Mucosa of stomach (tissue), 1 donor: ENCODE measurements around the gene INTS1.

Source experiments
- H3K27me3 ChIP-seq: one replicate; pipeline ENCODE4 v1.7.0; 2013; ENCODE audit warnings: mild to moderate bottlenecking, low read length; ENCODE audit not compliant: control insufficient read depth, insufficient read depth
- H3K36me3 ChIP-seq: one replicate; pipeline ENCODE4 v1.7.0; 2013; ENCODE audit warnings: low read length; ENCODE audit not compliant: control insufficient read depth, insufficient read depth
- H3K4me1 ChIP-seq: one replicate; pipeline ENCODE4 v1.7.0; 2013; ENCODE audit warnings: mild to moderate bottlenecking, low read length; ENCODE audit not compliant: control insufficient read depth, insufficient read depth
- H3K4me3 ChIP-seq: one replicate; pipeline ENCODE4 v1.7.0; 2013; ENCODE audit warnings: low read length
- H3K9ac ChIP-seq: one replicate; pipeline ENCODE4 v1.7.0; 2013; ENCODE audit warnings: mild to moderate bottlenecking, low read length, moderate library complexity
- H3K9me3 ChIP-seq: one replicate; pipeline ENCODE4 v1.7.0; 2013; ENCODE audit warnings: mild to moderate bottlenecking, low read length, moderate library complexity; ENCODE audit not compliant: control insufficient read depth
- donor health status: Pancreatic carcinoma.

INTS1 gene

DNA sequence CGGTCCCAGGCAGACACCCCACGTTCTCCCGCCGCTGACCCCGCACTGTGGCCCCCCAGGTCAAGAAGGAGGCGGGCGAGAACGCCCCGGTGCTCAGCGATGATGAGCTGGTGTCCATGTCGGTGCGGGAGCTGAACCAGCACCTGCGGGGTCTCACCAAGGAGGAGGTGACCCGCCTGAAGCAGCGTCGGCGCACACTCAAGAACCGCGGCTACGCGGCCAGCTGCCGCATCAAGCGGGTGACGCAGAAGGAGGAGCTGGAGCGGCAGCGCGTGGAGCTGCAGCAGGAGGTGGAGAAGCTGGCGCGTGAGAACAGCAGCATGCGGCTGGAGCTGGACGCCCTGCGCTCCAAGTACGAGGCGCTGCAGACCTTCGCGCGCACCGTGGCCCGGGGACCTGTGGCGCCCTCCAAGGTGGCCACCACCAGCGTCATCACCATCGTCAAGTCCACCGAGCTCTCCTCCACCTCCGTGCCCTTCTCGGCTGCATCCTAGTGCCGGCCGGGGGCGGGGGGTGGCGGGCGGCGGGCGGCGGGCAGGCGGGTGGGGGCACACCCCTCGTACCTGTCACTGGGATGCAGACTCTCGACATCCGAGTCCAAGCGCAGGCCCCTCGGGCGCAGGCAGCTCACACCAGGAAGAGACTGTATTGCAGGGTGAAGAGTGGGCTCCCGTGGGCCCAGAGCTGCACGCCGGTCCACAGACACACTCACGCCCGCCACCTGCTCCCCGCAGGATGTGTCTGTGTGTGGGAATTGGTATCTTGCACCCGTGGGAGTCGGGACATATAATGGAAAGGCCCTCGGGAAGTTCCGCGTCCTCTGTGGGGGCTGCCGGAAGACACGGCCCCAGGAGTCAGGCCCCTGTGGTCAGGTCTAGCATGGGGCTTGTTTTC lies 35.9 kb upstream of the INTS1 start:
- no peak overlapping the region for H3K9ac ChIP-seq
- no peak overlapping the region for H3K4me3 ChIP-seq
- no peaks in the 10 kb centered on the region for H3K9me3 ChIP-seq
- H3K4me1 ChIP-seq, result peaks cover 24% of the 10 kb centered on the region
- no peaks in the 10 kb centered on the region for H3K27me3 ChIP-seq
- H3K36me3 ChIP-seq, result peaks cover 13% of the 10 kb centered on the region

DNA sequence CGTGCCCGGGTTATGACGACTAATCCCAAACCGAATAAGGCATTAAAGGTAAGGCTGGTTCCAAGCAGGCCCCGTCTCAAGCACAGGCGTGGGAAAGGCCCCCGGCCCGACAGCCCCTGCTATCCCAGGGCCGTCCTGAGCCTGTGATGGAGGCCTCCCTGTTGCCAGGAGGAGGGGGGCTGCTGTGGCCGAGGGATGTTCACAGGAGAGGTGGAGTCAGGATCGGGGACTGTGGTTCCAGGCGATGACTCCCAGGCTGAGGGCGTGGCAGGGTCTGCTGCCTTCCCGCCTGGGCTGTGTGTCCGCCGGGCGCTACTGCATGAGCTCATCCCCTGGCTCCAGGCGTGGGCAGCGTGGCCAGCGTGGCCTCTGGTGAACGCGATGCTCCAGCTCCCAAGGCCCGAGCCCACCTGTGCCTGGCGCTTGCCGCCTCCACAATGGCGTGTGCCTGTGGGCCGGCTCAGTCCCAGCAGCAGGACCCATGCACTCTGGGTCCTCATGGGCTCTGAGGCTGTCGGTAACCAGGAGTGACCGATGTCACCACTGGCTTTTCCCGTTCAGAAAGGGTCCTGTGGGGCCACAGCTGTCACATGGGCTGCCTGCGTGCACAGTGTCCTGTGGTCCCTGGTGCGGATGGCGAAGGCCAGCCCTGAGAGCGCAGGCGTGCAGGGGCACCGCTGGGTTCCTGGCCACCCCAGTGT lies 35.1 kb upstream of the INTS1 start:
- H3K9ac ChIP-seq, result no peak overlapping the region
- H3K4me3 ChIP-seq, result no peak overlapping the region
- peaks cover 13% of the 10 kb centered on the region for H3K36me3 ChIP-seq

DNA sequence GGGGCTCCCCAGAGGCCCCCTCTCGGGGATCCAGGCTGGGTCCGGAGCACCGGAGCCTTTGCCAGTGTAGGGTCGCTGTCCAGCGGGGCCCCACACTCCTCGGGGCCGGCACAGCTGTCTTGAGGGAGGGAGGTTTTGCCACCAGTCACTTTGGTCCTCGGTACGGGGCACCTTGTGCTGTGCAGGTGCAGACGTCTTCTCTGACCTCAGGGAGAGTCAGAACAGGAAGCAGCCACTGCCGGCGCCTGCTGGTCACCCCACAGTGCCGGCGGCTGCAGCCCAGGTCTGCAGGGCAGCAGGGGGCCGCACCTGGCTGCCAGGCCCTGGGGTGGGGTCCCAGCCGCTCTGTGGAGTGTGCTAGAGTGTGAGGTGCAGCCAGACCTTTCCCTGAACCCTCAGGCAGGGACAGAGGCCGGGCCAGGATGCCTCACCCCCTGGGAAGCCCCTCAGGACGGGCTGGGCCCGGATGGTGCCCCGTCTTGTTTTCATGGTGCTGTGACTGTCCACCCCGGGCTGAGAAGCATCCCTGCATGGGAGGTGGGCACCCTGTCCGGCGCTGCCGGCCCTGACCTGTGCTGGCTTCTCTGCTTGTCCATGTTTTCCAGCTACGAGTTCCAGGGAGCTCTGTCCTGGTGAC lies 34.5 kb upstream of the INTS1 start:
- no peaks in the 10 kb centered on the region for H3K9me3 ChIP-seq
- no peaks in the 10 kb centered on the region for H3K27me3 ChIP-seq
- H3K4me3 ChIP-seq, result no peak overlapping the region
- H3K9ac ChIP-seq, result no peak overlapping the region
- peaks cover 13% of the 10 kb centered on the region for H3K36me3 ChIP-seq
- peaks cover 39% of the 10 kb centered on the region for H3K4me1 ChIP-seq

More for the DNA sequence above, 35.1 kb upstream of the INTS1 start:
- H3K4me1 ChIP-seq, result peaks cover 32% of the 10 kb centered on the region
- H3K9me3 ChIP-seq, result no peaks in the 10 kb centered on the region
- no peaks in the 10 kb centered on the region for H3K27me3 ChIP-seq

DNA sequence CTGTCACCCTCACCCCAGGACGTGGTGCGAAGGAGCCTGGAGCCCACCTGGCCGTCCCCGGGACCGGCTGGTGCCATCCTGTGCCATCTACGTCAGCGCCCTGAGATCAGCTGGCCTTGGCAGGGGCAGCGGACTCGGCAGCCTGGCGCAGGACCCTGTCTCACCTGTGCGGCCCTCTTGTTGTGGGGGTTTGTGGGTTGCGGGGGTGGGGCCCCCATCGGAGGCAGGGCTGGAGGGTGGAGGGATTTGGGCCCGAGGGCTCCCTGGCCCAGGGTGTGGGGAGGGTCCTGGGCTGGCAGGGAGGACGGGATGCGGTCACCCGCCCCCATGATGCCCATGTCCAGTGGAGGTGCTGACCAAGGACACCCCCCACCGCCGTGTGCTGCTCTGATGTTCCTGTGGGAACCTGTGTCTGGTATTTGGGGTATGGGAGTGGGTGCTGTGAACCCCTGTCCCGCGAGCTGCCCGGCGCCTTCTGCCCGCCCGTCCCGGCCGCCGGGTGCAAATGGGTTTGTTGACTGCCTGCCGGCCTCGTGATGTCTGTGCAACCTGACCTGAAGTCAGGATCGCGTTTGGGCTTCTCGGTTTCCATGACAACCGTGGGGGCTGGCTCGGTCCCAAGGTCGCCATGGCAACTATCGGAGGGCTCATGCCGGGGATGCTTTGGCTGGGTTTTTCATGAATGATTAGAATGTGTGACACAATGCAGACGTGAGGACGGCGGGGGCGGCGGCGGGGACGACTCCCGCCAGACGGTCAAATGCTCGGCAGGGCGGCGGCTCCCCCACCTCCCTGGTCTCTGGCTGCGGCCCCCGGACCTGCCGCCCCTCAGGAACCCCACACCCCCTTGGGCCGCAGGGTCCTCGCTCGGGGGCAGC lies 33.6 kb upstream of the INTS1 start:
- H3K9me3 ChIP-seq, result no peaks in the 10 kb centered on the region
- peaks cover 13% of the 10 kb centered on the region for H3K36me3 ChIP-seq
- H3K4me3 ChIP-seq, result peak overlapping the region; percentile 50
- peak overlapping the region; percentile 78 for H3K9ac ChIP-seq
- peaks cover 47% of the 10 kb centered on the region for H3K4me1 ChIP-seq
- no peaks in the 10 kb centered on the region for H3K27me3 ChIP-seq

DNA sequence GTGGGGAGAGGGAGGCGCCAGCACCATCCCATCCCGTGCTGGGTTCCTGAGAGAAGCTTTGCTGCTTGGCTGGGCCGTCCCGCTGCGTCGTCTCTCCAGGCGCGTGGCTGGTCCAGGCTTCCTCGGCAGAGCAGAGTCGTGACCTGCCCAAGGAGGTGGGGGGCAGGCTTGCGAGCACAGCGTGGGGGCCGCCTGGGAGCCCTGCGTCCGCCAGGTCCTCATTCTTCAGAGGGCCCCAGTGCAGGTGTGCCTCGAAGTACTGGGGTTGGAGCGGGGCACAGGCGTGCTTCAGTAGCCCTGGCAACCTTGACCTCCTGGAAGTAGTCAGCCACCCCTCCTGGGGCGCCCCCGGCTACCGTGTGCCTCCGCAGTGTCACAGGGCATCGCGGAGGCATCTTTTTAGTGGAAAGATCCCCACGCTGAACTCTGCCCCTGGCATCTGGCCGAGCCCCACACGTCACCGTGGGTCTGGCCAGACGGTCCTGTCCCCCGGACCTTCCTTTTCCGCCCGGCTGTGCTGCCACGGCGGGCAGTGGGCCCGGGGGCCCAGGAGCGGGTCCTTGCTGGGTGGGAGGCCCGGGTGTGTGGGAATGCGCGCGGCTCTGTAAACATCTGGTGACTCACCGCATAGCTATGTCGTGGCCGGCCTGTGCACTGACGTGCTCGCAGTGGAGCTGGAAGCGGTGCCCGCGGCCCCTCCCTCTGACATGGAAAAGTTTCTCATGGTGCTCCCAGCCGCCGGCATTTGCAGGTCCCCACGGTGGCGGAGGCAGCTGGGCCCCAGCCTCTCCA lies 32.8 kb upstream of the INTS1 start:
- peaks cover 54% of the 10 kb centered on the region for H3K4me1 ChIP-seq
- peak overlapping the region; percentile 78 for H3K9ac ChIP-seq
- peaks cover 13% of the 10 kb centered on the region for H3K36me3 ChIP-seq
- H3K9me3 ChIP-seq, result no peaks in the 10 kb centered on the region
- peak overlapping the region; percentile 50 for H3K4me3 ChIP-seq
- no peaks in the 10 kb centered on the region for H3K27me3 ChIP-seq

DNA sequence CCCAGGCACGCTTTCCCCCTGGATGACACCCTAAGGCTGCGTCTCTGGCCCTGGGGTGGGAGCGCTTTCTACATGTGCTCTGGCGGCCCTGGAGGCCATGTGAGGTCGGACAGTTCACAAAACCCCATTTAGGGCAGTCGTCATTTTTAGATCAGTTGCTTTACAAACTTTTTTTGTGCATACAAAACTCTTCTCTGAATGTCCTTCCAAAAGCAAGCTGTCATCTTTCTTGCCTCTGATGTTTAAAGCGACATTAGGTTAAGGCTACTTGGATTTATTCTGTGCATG lies 32.2 kb upstream of the INTS1 start:
- Histone ChIP-seq H3K9me3 (no peaks in the 10 kb centered on the region), H3K4me3 (no peak overlapping the region), H3K4me1 (peaks cover 59% of the 10 kb centered on the region), H3K9ac (peak overlapping the region; percentile 78), H3K27me3 (no peaks in the 10 kb centered on the region), H3K36me3 (peaks cover 13% of the 10 kb centered on the region)

DNA sequence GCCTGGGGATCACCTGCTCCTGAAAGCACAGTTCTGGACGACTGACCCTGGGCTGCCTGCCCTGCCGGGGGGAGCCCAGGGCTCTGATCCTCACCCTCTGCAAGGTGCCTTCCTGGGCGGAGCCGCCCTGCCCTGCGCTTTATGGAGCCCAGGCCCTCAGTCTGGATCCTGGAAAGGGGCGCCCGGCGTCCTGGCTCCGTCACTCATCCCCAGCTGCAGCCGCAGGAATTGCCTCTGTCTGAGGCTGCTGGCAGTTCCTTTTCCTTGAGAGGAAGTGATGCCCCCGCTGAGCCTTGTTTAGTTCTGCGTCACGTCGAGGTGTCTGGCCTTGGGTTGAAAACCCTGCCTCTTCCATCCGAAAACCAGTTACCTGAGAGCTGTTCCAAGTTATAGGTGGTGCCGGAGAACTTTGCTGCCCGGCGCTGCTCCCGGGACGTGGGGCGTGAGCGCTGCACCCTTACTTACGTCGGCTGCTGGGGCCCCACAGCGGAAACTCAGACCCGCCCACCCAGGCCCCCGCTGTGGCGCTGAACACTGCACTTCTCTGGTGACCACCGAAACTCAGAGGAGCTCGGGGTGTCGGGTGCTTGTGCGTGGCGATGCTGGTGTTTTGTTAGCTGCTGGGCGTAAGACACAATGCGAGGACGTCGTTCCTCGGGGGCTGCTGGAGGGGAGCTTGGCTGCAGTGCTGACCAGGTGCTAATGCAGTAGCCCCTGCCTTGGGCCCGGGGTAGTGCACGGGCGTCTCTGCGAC lies 31.7 kb upstream of the INTS1 start:
- Histone ChIP-seq H3K4me3 (no peak overlapping the region), H3K27me3 (no peaks in the 10 kb centered on the region), H3K4me1 (peaks cover 59% of the 10 kb centered on the region), H3K9ac (no peak overlapping the region), H3K36me3 (peaks cover 9% of the 10 kb centered on the region), H3K9me3 (no peaks in the 10 kb centered on the region)

DNA sequence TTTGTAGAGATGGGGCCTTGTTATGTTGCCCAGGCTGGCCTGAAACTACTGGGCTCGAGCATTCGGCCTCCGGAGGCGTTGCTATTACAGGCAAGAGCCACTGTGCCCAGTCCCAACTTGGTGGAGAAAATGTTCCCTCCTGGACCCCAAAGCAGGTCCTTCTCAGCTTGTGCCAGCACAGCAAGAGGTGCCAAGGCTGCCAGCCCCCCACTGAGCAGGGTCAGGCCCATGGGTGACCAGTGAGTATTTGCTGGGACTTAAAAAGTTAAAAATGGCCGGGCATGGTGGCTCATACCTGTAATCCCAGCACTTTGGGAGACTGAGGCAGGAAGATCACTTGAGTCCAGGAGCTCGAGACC lies 30.9 kb upstream of the INTS1 start:
- peaks cover 3% of the 10 kb centered on the region for H3K36me3 ChIP-seq
- H3K4me3 ChIP-seq, result no peak overlapping the region
- H3K9me3 ChIP-seq, result no peaks in the 10 kb centered on the region
- peaks cover 59% of the 10 kb centered on the region for H3K4me1 ChIP-seq
- H3K9ac ChIP-seq, result no peak overlapping the region
- H3K27me3 ChIP-seq, result no peaks in the 10 kb centered on the region

DNA sequence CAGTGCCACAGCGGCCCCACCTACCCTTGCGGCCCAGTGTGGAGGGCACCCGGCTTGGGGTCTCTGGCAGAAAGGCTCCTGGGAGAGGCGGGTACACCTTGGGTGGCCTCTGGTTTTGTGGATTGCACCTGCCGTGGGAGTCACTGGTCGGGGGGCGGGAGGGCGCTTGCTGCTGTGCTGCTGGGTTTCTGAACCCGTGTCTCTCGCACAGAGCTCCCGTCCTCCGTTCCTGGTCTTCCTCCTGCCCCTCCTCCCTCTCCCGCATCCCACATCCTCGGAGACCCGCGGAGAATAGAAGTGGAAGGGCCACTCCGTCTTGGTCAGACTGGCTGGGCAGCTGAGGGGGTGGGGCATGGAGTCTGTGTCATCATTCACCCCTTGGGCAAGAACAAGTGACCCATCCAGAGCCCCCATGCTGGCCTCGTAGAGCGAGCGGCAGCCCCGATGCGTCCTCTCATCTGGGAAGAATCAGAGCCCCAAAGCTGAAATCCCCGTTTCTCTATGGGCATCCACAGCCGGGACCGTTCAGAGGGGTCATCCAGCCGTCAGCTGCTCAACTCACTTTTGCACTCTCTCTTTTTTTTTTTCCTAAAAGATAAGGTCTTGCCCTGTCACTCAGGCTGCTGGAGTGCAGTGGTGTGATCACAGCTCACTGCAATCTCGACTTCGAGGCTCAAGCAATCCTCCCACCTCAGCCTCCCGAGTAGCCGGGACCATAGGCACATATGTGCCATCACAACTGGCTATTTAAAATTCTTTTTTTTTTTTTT lies 30.3 kb upstream of the INTS1 start:
- Histone ChIP-seq H3K4me3 (no peak overlapping the region), H3K9me3 (no peaks in the 10 kb centered on the region), H3K36me3 (peaks cover 3% of the 10 kb centered on the region), H3K27me3 (no peaks in the 10 kb centered on the region), H3K9ac (peak overlapping the region; percentile 72), H3K4me1 (peaks cover 59% of the 10 kb centered on the region)

DNA sequence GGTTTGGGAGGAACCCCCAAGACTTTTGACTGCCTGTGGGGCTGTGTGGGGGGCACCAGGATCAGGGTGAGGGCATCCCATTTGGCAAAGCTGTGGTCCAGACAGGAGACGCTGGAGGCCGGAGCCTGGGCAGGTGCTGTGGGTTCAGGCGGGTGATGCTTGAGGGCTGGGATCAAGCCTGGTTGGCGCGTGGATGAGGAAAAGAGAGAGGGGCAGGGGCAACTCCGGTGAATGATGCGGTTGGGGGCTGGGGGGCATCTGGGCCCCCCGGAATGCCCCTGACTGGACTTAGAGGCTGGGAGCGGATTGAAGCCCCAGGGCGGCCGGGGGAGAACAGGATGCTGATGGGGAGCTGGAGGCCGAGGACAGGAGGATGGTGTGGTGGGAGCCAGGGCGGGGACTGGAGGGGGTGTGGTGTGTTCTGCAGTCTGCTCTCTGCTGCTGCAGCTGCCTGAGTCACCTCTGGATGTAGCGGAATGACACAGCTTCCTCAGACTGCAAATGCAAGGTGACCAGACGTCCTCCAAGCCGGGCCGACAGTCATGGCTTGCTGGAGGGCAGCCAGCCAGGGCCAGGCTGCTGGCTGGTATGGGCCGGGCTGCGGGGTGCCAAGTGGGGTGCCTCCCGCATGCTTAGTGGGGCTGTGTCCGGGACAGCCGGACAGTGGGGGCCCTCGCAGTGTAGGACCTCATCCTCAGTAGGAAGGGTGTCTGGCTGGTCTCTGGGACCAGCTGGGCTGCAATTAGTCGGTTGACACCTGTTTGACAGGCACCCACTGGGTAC lies 29.5 kb upstream of the INTS1 start:
- H3K4me1 ChIP-seq, result peaks cover 58% of the 10 kb centered on the region
- H3K4me3 ChIP-seq, result no peak overlapping the region
- no peaks in the 10 kb centered on the region for H3K27me3 ChIP-seq
- H3K9me3 ChIP-seq, result no peaks in the 10 kb centered on the region
- H3K36me3 ChIP-seq, result no peaks in the 10 kb centered on the region
- H3K9ac ChIP-seq, result peak overlapping the region; percentile 72
